ENCODE data around the gene RALY. TPM values are rescaled to one million over a fixed set of nuclear protein-coding genes. Genes with fewer than 3 reads are reported as not detected.
"Not testable (repeated sequence)": the region's sequence is repeated elsewhere in the genome, so short reads cannot be mapped to it uniquely, and the experiment has no call there.

Gene RALY
- total RNA-seq, 1 donor from 2014 or later, result 94.6 TPM

DNA sequence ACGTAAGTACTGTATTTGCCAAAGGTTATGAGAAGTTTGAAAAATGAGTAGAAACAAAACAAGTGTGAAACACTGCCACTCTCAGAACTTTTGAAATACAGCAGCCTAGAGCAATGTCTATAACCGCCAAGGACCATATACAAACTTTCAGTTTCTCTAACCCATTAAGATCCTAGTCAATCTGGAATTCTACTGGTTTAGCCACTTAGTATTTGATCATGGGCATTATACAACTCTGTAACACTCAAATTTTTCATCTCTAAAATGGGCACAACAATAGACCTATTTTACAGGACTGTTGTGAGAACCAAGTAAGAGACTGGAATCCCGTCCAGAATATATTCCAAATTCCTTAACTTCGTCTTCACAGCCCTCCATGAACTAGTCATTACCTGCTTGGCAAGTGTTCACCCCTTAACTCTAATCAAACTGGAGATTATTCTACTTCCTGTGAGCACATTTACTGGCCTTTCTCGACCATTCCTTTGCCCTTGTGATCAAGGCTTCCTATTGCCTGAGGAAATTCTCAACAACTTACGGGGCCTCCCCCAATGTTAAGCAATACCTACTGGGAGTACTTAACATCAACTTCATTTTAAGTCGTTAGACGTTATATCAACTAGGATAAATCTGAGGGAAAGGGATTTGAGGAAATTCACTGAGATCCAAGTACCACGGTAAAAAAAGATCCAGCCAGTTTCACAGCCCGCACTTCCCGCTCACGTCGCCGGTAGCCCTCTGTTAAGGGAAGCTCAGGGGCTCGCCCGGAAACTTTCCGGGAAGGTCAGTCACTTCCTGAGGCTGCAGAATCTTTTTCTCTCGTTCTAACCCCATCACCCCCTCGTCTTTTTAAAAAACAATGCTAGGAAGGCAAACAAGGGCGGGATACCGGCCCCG is 117.3 kb downstream of the RALY start:
- no peak for DNase-seq (ENCODE audit: low spot score)
- no peak for ATAC-seq
- intact Hi-C loops (cut with DNase I), result no loop called here

- peak; percentile 96 for DNase-seq (ENCODE audit: low spot score)
- ATAC-seq, result peak; percentile 98
- intact Hi-C loops (cut with DNase I), result no loop called here
Measured at GRCh38 chr20:34111702-34112599, 118.2 kb downstream of the RALY start, which contains the start of gene EIF2S2. Gene EIF2S2 (minus strand): TSS chr20:34112243. CDS start chr20:34112110, 133 bp downstream.

DNA sequence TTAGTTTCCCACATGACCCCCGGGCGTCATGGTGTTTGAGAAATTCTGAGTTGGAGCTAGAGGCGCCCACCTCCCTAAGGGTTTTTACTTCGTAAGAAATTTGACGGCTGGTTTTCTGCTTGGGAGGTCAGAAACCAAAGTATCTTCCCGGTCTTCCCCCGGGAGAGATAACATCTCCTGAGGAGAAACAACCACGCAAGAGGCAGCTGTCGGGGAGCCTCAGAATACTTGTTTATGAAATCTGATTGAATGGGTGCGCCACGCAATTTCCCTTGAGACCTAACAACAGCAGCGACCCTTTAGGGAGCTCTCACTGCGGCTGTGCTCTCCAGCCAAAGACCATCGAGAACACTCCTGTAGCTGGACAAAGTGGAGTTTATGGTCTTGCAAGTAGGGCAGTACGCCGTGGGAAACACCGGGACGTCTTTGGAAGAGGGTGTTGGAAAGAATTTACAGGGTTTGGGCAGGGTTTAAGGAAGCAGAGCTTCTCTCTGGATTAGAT is 118.9 kb downstream of the RALY start:
- intact Hi-C loops (cut with DNase I), result no loop called here
- DNase-seq (ENCODE audit: low spot score) (no peak), ATAC-seq (peak; percentile 38)

DNA sequence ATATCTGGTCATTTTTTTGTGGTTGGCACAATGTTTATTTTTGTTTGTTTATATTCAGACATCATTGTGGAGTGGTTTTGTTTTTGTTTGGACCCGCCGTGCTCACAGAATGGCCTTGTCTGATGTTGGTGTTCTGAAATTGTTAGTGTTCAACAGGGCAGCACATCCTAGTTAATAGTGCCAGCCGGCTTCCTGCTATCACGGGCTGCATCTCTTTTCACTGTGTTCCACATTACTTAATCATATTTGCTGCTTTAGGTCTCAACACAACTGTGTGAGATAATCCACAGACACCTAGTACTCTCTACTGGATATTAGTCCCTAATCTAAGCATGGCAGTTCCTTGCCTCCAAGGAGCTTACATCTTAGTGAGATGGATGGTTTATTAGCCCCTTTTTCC is 121.1 kb downstream of the RALY start:
- no peak for ATAC-seq
- intact Hi-C loops (cut with DNase I), result no loop called here
- DNase-seq (ENCODE audit: low spot score), result no peak

- DNase-seq (ENCODE audit: low spot score), result no peak
- ATAC-seq, result no peak
- intact Hi-C loops (cut with DNase I), result no loop called here
Measured at GRCh38 chr20:34115232-34115631, 121.5 kb downstream of the RALY start.

GRCh38 chr20:34120213-34120612 is 126.5 kb downstream of the RALY start:
- intact Hi-C loops (cut with DNase I), result no loop called here
- ATAC-seq, result no peak
- DNase-seq (ENCODE audit: low spot score), result no peak

GRCh38 chr20:34122274-34122980 is 128.7 kb downstream of the RALY start:
- intact Hi-C loops (cut with DNase I), result no loop called here
- ATAC-seq (no peak), DNase-seq (ENCODE audit: low spot score) (no peak)

DNA sequence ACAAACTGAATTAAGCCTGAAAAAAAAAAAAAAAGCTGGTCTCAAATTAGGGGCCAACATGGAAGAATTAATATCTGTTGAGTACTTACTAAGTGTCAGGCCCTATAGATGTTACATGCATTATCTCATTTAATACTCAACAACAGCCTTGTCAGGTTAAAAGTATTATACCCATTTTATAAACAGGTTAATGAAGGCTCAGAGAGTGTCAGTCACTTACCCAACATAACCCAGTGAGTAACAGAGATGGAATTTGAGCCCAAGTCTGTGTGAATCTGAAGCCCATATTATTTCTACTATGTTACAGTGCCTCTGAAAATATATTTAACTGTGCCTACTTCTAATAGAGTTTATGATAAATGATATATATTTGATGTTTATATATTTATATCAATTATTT is 129.6 kb downstream of the RALY start:
- ATAC-seq, result no peak
- DNase-seq (ENCODE audit: low spot score), result no peak
- intact Hi-C loops (cut with DNase I), result no loop called here

- ATAC-seq (no peak), DNase-seq (ENCODE audit: low spot score) (no peak)
- intact Hi-C loops (cut with DNase I), result no loop called here
Measured at GRCh38 chr20:34124469-34125249, 130.9 kb downstream of the RALY start.

- no peak for ATAC-seq
- no peak for DNase-seq (ENCODE audit: low spot score)
- intact Hi-C loops (cut with DNase I), result loop anchor here (2.0 kb wide), 1 partner anchor 265 kb away; no protein-coding TSS in a partner anchor
Measured at GRCh38 chr20:34127792-34128191, 134.1 kb downstream of the RALY start.

GRCh38 chr20:34129518-34130162 is 135.9 kb downstream of the RALY start:
- intact Hi-C loops (cut with DNase I), result loop anchor here (2.0 kb wide), 1 partner anchor 267 kb away; no protein-coding TSS in a partner anchor
- DNase-seq (ENCODE audit: low spot score) (no peak), ATAC-seq (peak; percentile 92)

GRCh38 chr20:34131491-34131890 is 137.8 kb downstream of the RALY start:
- no peak for ATAC-seq
- no peak for DNase-seq (ENCODE audit: low spot score)
- intact Hi-C loops (cut with DNase I), result no loop called here

- intact Hi-C loops (cut with DNase I); ATAC-seq: not testable (repeated sequence)
Measured at GRCh38 chr20:34132491-34132890, 138.8 kb downstream of the RALY start.

GRCh38 chr20:34132943-34133342 is 139.2 kb downstream of the RALY start:
- intact Hi-C loops (cut with DNase I); DNase-seq (ENCODE audit: low spot score); ATAC-seq: not testable (repeated sequence)

More at GRCh38 chr20:34132491-34132890, 138.8 kb downstream of the RALY start:
- DNase-seq (ENCODE audit: low spot score), result not testable (repeated sequence)

DNA sequence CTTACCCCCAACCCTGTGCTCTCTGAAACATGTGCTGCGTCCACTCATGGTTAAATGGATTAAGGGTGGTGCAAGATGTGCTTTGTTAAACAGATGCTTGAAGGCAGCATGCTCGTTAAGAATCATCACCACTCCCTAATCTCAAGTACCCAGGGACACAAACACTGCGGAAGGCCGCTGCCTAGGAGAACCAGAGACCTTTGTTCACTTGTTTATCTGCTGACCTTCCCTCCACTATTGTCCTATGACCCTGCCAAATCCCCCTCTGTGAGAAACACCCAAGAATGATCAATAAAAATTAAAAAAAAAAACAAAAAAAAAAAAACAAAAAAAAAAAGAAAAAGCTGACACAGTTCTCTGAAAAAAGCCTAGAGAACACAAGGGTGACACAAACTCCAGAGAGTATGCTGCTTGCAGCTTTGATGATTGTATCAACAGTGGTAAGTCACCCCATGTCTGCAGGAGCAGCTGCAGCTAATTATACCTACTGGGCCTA is 139.7 kb downstream of the RALY start:
- intact Hi-C loops (cut with DNase I); ATAC-seq; DNase-seq (ENCODE audit: low spot score): not testable (repeated sequence)
